GM06990 (cell line): ENCODE data around the gene ELK4.

ENCODE experiments used
- DNase-seq: peaks from one replicate; pipeline ENCODE4 v3.0.0-alpha.2; 2011; ENCODE audit not compliant: insufficient read length; ENCODE audit errors: extremely low read depth
- H3K27me3 ChIP-seq: replicated peaks from 2 replicates; pipeline ENCODE4 v1.6.0; 2011; ENCODE audit warnings: low read length; ENCODE audit not compliant: control insufficient read depth, insufficient read depth
- H3K36me3 ChIP-seq: 2 replicates; pipeline ENCODE4 v1.5.1; 2011; ENCODE audit warnings: low read length; ENCODE audit not compliant: control insufficient read depth, insufficient read depth
- H3K4me3 ChIP-seq: replicated peaks from 2 replicates; pipeline ENCODE4 v1.5.1; 2011; ENCODE audit warnings: low read depth, mild to moderate bottlenecking, control low read depth, low read length
- CTCF ChIP-seq: IDR thresholded peaks from 2 replicates; pipeline ENCODE4 v1.5.1; 2011; ENCODE audit warnings: low read length, control low read depth, mild to moderate bottlenecking, inconsistent platforms; ENCODE audit not compliant: insufficient read depth, poor library complexity, severe bottlenecking

ELK4 gene

GRCh38 chr1:205576805-205577761, 54.7 kb downstream of the ELK4 start:
- TF ChIP-seq CTCF = no peak
- H3K36me3 ChIP-seq = no peaks in the 10 kb centered on the region
- no peak overlapping the region for H3K4me3 ChIP-seq
- no peak for DNase-seq
- H3K27me3 ChIP-seq = peaks cover 5% of the 10 kb centered on the region

- H3K27me3 ChIP-seq = peaks cover 5% of the 10 kb centered on the region
Measured at GRCh38 chr1:205576011-205576410, 55.8 kb downstream of the ELK4 start.

GRCh38 chr1:205575294-205575885, 56.4 kb downstream of the ELK4 start:
- no peak for TF ChIP-seq CTCF
- no peaks in the 10 kb centered on the region for H3K36me3 ChIP-seq
- peaks cover 5% of the 10 kb centered on the region for H3K27me3 ChIP-seq
- no peak overlapping the region for H3K4me3 ChIP-seq
- no peak for DNase-seq

More at GRCh38 chr1:205576011-205576410, 55.8 kb downstream of the ELK4 start:
- Histone ChIP-seq H3K36me3 (no peaks in the 10 kb centered on the region), H3K4me3 (no peak overlapping the region)
- no peak for TF ChIP-seq CTCF
- no peak for DNase-seq

GRCh38 chr1:205572421-205572820, 59.4 kb downstream of the ELK4 start:
- Histone ChIP-seq H3K4me3 (no peak overlapping the region), H3K27me3 (peaks cover 4% of the 10 kb centered on the region), H3K36me3 (no peaks in the 10 kb centered on the region)
- no peak for TF ChIP-seq CTCF
- DNase-seq = no peak

GRCh38 chr1:205571747-205572146, 60.1 kb downstream of the ELK4 start:
- H3K36me3 ChIP-seq = no peaks in the 10 kb centered on the region
- TF ChIP-seq CTCF = no peak
- DNase-seq = no peak
- H3K27me3 ChIP-seq = peaks cover 2% of the 10 kb centered on the region
- no peak overlapping the region for H3K4me3 ChIP-seq
